Stimulated activated CD4-positive, alpha-beta T cell treated with anti-CD3 and anti-CD28 coated beads, Interleukin-15, amount 100 ng/mL, for 48 hours (primary cell): ENCODE data around the gene GNAT2.

Experiments
- DNase-seq, 2 donors: peaks; one replicate each; pipeline ENCODE4 v3.0.0-alpha.2; 2020; ENCODE audit warnings: low read depth in 2 of 2

Gene GNAT2

GRCh38 chr1:109557520-109557919 lies 61.9 kb downstream of the GNAT2 start:
- DNase-seq, result no peak

DNA sequence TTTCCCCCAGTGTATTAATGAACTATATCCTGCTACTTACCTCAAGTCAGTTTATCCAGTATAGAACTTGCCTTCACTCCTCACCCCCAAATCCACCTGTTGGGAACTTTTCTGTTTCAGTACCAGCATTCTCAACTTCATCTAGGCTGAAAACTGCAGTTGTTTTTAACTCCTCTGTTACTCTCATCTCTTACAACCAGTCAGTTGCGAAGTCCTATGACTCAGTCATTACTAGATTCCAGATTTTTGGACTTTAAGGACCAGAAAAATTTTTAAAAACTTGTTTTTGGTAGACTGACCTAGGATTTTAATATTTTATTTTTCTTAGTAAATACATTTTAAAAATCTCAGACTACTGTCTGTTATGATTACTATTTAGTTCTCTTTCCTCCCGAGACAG lies 62.9 kb downstream of the GNAT2 start:
- DNase-seq, result no peak
